ENCODE data around the gene MRPL54.

GRCh38 chr19:3770136-3770999 lies 7.9 kb downstream of the MRPL54 start:
- TF ChIP-seq, protein P1, sequence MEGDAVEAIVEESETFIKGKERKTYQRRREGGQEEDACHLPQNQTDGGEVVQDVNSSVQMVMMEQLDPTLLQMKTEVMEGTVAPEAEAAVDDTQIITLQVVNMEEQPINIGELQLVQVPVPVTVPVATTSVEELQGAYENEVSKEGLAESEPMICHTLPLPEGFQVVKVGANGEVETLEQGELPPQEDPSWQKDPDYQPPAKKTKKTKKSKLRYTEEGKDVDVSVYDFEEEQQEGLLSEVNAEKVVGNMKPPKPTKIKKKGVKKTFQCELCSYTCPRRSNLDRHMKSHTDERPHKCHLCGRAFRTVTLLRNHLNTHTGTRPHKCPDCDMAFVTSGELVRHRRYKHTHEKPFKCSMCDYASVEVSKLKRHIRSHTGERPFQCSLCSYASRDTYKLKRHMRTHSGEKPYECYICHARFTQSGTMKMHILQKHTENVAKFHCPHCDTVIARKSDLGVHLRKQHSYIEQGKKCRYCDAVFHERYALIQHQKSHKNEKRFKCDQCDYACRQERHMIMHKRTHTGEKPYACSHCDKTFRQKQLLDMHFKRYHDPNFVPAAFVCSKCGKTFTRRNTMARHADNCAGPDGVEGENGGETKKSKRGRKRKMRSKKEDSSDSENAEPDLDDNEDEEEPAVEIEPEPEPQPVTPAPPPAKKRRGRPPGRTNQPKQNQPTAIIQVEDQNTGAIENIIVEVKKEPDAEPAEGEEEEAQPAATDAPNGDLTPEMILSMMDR (conservative IDR thresholded peaks at IDR 0.05 in 1 of 2, IDR thresholded peaks at IDR 0.05 in 1 of 2; ENCODE audit: low read depth in 1 of 2, low read length in 2 of 2), result no peak
- TF ChIP-seq EZH2 (IDR thresholded peaks at IDR 0.05; ENCODE audit: low read length, missing control alignments), result no peak
